ENCODE data around the gene STKLD1.
"Not testable (repeated sequence)": the region's sequence is repeated elsewhere in the genome, so short reads cannot be mapped to it uniquely, and the experiment has no call there.

STKLD1 gene

GRCh38 chr9:133443248-133443647 is 67.1 kb downstream of the STKLD1 start:
- H3K4me1 ChIP-seq (ENCODE audit: insufficient read depth, poor library complexity, severe bottlenecking): no peaks in the 10 kb centered on the region
- no peaks in the 10 kb centered on the region for H3K27me3 ChIP-seq (ENCODE audit: insufficient read depth, poor library complexity, severe bottlenecking)
- no peak overlapping the region for H3K27ac ChIP-seq (ENCODE audit: poor library complexity, severe bottlenecking)
- H3K9me3 ChIP-seq (ENCODE audit: severe bottlenecking): no peaks in the 10 kb centered on the region
- TF ChIP-seq, protein P1, sequence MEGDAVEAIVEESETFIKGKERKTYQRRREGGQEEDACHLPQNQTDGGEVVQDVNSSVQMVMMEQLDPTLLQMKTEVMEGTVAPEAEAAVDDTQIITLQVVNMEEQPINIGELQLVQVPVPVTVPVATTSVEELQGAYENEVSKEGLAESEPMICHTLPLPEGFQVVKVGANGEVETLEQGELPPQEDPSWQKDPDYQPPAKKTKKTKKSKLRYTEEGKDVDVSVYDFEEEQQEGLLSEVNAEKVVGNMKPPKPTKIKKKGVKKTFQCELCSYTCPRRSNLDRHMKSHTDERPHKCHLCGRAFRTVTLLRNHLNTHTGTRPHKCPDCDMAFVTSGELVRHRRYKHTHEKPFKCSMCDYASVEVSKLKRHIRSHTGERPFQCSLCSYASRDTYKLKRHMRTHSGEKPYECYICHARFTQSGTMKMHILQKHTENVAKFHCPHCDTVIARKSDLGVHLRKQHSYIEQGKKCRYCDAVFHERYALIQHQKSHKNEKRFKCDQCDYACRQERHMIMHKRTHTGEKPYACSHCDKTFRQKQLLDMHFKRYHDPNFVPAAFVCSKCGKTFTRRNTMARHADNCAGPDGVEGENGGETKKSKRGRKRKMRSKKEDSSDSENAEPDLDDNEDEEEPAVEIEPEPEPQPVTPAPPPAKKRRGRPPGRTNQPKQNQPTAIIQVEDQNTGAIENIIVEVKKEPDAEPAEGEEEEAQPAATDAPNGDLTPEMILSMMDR (IDR thresholded peaks at IDR 0.05; ENCODE audit: poor library complexity, severe bottlenecking): no peak
- no peak overlapping the region for H3K4me3 ChIP-seq (ENCODE audit: severe bottlenecking)
- ATAC-seq (ENCODE audit: low read depth) (no peak), DNase-seq (ENCODE audit: low spot score) (no peak)
- H3K36me3 ChIP-seq (ENCODE audit: low read depth): no peaks in the 10 kb centered on the region

DNA sequence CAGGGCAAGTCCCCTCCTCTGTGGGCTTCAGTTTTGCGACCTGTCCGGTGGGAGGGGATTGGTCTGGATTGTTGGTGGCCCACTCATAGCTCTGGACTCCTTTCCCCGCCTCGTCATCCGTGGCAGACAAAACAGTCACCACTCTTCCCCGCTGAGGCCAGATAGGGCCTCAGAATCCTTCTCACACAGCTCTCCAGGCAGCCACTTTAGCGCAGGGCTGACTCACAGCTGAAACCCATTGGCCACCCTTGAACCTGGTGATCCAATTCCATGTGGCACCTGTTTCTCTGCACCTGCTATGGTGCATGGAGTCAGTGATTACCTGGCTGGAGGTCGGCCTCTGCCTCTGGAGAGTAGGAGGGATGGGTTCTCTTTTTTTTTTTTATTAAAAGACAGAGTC is 67.8 kb downstream of the STKLD1 start:
- no peaks in the 10 kb centered on the region for H3K36me3 ChIP-seq (ENCODE audit: low read depth)
- H3K4me1 ChIP-seq (ENCODE audit: insufficient read depth, poor library complexity, severe bottlenecking): no peaks in the 10 kb centered on the region
- ATAC-seq (ENCODE audit: low read depth) (no peak), DNase-seq (ENCODE audit: low spot score) (no peak)
- H3K27me3 ChIP-seq (ENCODE audit: insufficient read depth, poor library complexity, severe bottlenecking): no peaks in the 10 kb centered on the region
- H3K27ac ChIP-seq (ENCODE audit: poor library complexity, severe bottlenecking): no peak overlapping the region
- no peaks in the 10 kb centered on the region for H3K9me3 ChIP-seq (ENCODE audit: severe bottlenecking)
- no peak overlapping the region for H3K4me3 ChIP-seq (ENCODE audit: severe bottlenecking)
- TF ChIP-seq, protein P1 (IDR thresholded peaks at IDR 0.05; ENCODE audit: poor library complexity, severe bottlenecking): no peak

DNA sequence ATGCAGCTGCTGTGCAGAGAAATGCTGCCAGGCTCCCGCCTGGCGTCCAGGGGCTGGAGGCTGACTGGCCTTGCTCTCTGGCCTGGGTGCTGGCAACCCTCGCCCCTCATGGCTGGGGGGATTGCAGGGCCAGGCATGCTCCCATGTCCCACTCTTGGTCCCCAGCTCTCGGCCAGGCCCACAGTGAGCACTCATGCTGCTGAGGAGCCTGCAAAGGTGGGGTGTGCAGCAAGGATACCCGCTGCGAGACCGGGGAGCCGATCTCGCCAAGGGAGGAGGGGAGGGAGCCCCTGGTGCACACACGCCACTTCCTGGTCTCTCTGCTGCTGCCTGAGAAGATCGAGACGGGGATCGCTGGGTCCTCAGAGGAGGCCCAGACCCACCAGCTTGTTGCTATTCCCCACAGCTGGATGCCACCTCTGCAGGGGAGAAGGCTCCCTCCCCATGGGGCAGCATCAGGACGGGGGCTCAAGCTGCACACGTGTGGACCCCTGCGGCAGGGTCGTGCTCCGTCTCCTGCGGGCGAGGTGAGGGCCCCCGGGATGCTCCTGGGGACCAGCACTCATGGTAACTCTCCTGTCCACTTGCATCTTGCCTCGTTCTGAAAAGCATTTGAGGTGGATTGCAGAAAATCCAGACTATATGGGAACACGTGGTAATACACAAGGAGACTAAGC is 69.3 kb downstream of the STKLD1 start:
- DNase-seq (ENCODE audit: low spot score): no peak

DNA sequence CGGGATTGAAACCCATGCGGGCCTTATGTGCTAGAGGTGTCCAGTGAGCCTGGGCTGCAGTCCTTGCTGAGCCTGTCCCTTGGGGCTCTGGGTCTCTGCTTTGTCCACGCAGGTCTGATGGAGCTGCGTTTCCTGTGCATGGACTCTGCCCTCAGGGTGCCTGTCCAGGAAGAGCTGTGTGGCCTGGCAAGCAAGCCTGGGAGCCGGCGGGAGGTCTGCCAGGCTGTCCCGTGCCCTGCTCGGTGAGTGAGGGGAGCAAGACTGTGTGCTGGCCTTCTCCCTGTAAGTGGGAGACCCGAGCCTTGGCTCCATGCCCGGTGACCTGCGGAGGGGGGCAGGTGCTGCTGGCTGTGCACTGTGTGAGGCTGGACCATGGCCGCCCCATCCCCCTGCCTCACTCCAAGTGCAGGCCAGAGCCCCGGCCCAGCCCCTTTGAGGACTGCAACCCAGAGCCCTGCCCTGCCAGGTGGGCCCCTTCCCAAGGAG is 72.4 kb downstream of the STKLD1 start:
- no peaks in the 10 kb centered on the region for H3K27me3 ChIP-seq (ENCODE audit: insufficient read depth, poor library complexity, severe bottlenecking)
- no peak for DNase-seq (ENCODE audit: low spot score)
- TF ChIP-seq, protein P1 (IDR thresholded peaks at IDR 0.05; ENCODE audit: poor library complexity, severe bottlenecking): no peak

More for the DNA sequence above, 69.3 kb downstream of the STKLD1 start:
- no peaks in the 10 kb centered on the region for H3K27me3 ChIP-seq (ENCODE audit: insufficient read depth, poor library complexity, severe bottlenecking)
- H3K4me3 ChIP-seq (ENCODE audit: severe bottlenecking): no peak overlapping the region
- TF ChIP-seq, protein P1 (IDR thresholded peaks at IDR 0.05; ENCODE audit: poor library complexity, severe bottlenecking): no peak
- H3K36me3 ChIP-seq (ENCODE audit: low read depth): no peaks in the 10 kb centered on the region
- no peaks in the 10 kb centered on the region for H3K9me3 ChIP-seq (ENCODE audit: severe bottlenecking)
- H3K4me1 ChIP-seq (ENCODE audit: insufficient read depth, poor library complexity, severe bottlenecking): no peaks in the 10 kb centered on the region
- H3K27ac ChIP-seq (ENCODE audit: poor library complexity, severe bottlenecking): no peak overlapping the region
- ATAC-seq (ENCODE audit: low read depth): no peak

DNA sequence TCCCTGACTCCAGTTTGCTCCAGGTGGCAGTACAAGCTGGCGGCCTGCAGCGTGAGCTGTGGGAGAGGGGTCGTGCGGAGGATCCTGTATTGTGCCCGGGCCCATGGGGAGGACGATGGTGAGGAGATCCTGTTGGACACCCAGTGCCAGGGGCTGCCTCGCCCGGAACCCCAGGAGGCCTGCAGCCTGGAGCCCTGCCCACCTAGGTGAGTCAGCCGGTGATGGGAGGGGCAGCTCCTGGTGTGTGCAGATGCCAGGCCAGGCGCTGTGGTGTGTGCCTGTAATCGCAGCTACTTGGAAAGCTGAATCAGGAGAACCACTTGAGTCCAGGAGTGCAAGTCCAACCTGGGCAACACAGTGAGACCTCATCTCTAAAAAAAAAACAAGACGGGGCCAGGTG is 73.6 kb downstream of the STKLD1 start:
- TF ChIP-seq, protein P1 (IDR thresholded peaks at IDR 0.05; ENCODE audit: poor library complexity, severe bottlenecking): no peak
- Histone ChIP-seq H3K27ac (ENCODE audit: poor library complexity, severe bottlenecking) (no peak overlapping the region), H3K27me3 (ENCODE audit: insufficient read depth, poor library complexity, severe bottlenecking) (no peaks in the 10 kb centered on the region), H3K4me1 (ENCODE audit: insufficient read depth, poor library complexity, severe bottlenecking) (no peaks in the 10 kb centered on the region), H3K4me3 (ENCODE audit: severe bottlenecking) (no peak overlapping the region), H3K9me3 (ENCODE audit: severe bottlenecking) (no peaks in the 10 kb centered on the region), H3K36me3 (ENCODE audit: low read depth) (no peaks in the 10 kb centered on the region)
- DNase-seq (ENCODE audit: low spot score) (peak; percentile 89), ATAC-seq (ENCODE audit: low read depth) (peak; percentile 98)

More for the DNA sequence above, 72.4 kb downstream of the STKLD1 start:
- no peak for ATAC-seq (ENCODE audit: low read depth)
- Histone ChIP-seq H3K27ac (ENCODE audit: poor library complexity, severe bottlenecking) (no peak overlapping the region), H3K4me1 (ENCODE audit: insufficient read depth, poor library complexity, severe bottlenecking) (no peaks in the 10 kb centered on the region), H3K9me3 (ENCODE audit: severe bottlenecking) (no peaks in the 10 kb centered on the region), H3K36me3 (ENCODE audit: low read depth) (no peaks in the 10 kb centered on the region), H3K4me3 (ENCODE audit: severe bottlenecking) (no peak overlapping the region)

GRCh38 chr9:133451865-133452264 is 75.7 kb downstream of the STKLD1 start:
- not testable (repeated sequence) for ATAC-seq (ENCODE audit: low read depth)

More at GRCh38 chr9:133451865-133452264, 75.7 kb downstream of the STKLD1 start:
- H3K4me1 ChIP-seq (ENCODE audit: insufficient read depth, poor library complexity, severe bottlenecking); H3K4me3 ChIP-seq (ENCODE audit: severe bottlenecking); H3K9me3 ChIP-seq (ENCODE audit: severe bottlenecking); DNase-seq (ENCODE audit: low spot score); H3K27me3 ChIP-seq (ENCODE audit: insufficient read depth, poor library complexity, severe bottlenecking); H3K36me3 ChIP-seq (ENCODE audit: low read depth); H3K27ac ChIP-seq (ENCODE audit: poor library complexity, severe bottlenecking): not testable (repeated sequence)

Measured in RWPE2 (cell line).